GM12878 (cell line): ENCODE results near the gene NCMAP. TPM values are rescaled to one million over a fixed set of nuclear protein-coding genes. Genes with fewer than 3 reads are reported as not detected.

ENCODE experiments used
- ATF2 ChIP-seq: IDR thresholded peaks from 2 replicates; pipeline ENCODE4 v1.6.1; 2012; ENCODE audit warnings: low read length, inconsistent platforms
- BCL11A ChIP-seq: IDR thresholded peaks from 2 replicates; pipeline ENCODE4 v1.6.1; 2011; ENCODE audit warnings: low read depth, low read length
- BCLAF1 ChIP-seq: fragments of 450-650 bp; IDR thresholded peaks from 2 replicates; pipeline ENCODE4 v1.6.1; 2017; ENCODE audit warnings: antibody characterized with exemption, mild to moderate bottlenecking, moderate library complexity
- BHLHE40 ChIP-seq, 2 experiments: fragments of 450-650 bp in 1 of 2; IDR thresholded peaks; 2 replicates each; pipeline ENCODE4 v1.6.1; 2011 to 2017; ENCODE audit warnings: low read depth in 2 of 2, borderline replicate concordance in 1 of 2, improper control_type of control experiment in 1 of 2, low read length in 1 of 2, mild to moderate bottlenecking in 1 of 2
- CEBPB ChIP-seq, 2 experiments: fragments of 150-350 bp in 1 of 2; IDR thresholded peaks; 2 replicates each; pipeline ENCODE4 v1.6.1; 2012 to 2014; ENCODE audit warnings: low read depth in 2 of 2, low read length in 2 of 2, borderline replicate concordance in 1 of 2, inconsistent platforms in 1 of 2
- EGR1 ChIP-seq, 2 experiments: IDR thresholded peaks; 1 replicate in 1 of 2; 2 replicates in 1 of 2; pipeline ENCODE4 v1.6.1; 2011 to 2012; ENCODE audit warnings: low read depth in 2 of 2, low read length in 2 of 2, borderline replicate concordance in 1 of 2, mild to moderate bottlenecking in 1 of 2, moderate library complexity in 1 of 2
- ESRRA ChIP-seq: IDR thresholded peaks from 2 replicates; pipeline ENCODE4 v1.6.1; 2012; ENCODE audit warnings: mild to moderate bottlenecking, low read length, improper control_type of control experiment
- FOS ChIP-seq: IDR thresholded peaks from 3 replicates; pipeline ENCODE4 v1.6.1; 2011; ENCODE audit warnings: borderline replicate concordance; ENCODE audit not compliant: insufficient read length; ENCODE audit errors: extremely low read depth
- GATAD2B ChIP-seq: fragments of 450-650 bp; conservative IDR thresholded peaks from 2 replicates; pipeline ENCODE4 v1.6.1; 2017; ENCODE audit warnings: low read depth, mild to moderate bottlenecking, moderate library complexity
- JUND ChIP-seq: IDR thresholded peaks from 2 replicates; pipeline ENCODE4 v1.6.1; 2012; ENCODE audit warnings: low read depth, mild to moderate bottlenecking, low read length, improper control_type of control experiment, moderate library complexity
- NR2C1 ChIP-seq: fragments of 450-650 bp; IDR thresholded peaks from 2 replicates; pipeline ENCODE4 v1.6.1; 2017; ENCODE audit warnings: antibody characterized with exemption, mild to moderate bottlenecking, moderate library complexity
- PBX3 ChIP-seq: IDR thresholded peaks from 2 replicates; pipeline ENCODE4 v1.6.1; 2011; ENCODE audit warnings: mild to moderate bottlenecking, low read depth, low read length, moderate library complexity; ENCODE audit not compliant: insufficient replicate concordance
- PKNOX1 ChIP-seq: fragments of 450-650 bp; IDR thresholded peaks from 2 replicates; pipeline ENCODE4 v1.6.1; 2016; ENCODE audit warnings: mild to moderate bottlenecking
- SMARCA5 ChIP-seq: fragments of 450-650 bp; IDR thresholded peaks from 2 replicates; pipeline ENCODE4 v1.6.1; 2017; ENCODE audit warnings: mild to moderate bottlenecking
- SP1 ChIP-seq: IDR thresholded peaks from one replicate; pipeline ENCODE4 v1.6.1; 2011; ENCODE audit warnings: low read depth, low read length
- TCF3 ChIP-seq: IDR thresholded peaks from 2 replicates; pipeline ENCODE4 v1.6.1; 2012; ENCODE audit warnings: low read depth, mild to moderate bottlenecking, low read length, borderline replicate concordance; ENCODE audit not compliant: insufficient read depth
- ZBTB40 ChIP-seq: fragments of 450-650 bp; IDR thresholded peaks from 2 replicates; pipeline ENCODE4 v1.6.1; 2016; ENCODE audit warnings: mild to moderate bottlenecking, moderate library complexity, borderline replicate concordance
- ZNF622 ChIP-seq: fragments of 450-650 bp; IDR thresholded peaks from 2 replicates; pipeline ENCODE4 v1.6.1; 2017; ENCODE audit warnings: mild to moderate bottlenecking, inconsistent platforms
- polyA plus RNA-seq, 11 experiments: library from polyadenylated mRNA; depleted of rRNA in 4 of 11; unstranded in 6 of 11; stranded (reverse) in 5 of 11; fragments of >200 nt; fragmentation: Nextera tagmentation in 4 of 11; fragmentation: Illumina TruSeq in 1 of 11; extraction: Ambion mirVana in 4 of 11; extraction: Trizol in 1 of 11; gene quantifications; 1 replicate in 1 of 11; 2 replicates in 10 of 11; pipeline versions ENCODE4 v1.2.1 to v1.2.3, GENCODE V29; 2011 to 2016; ENCODE audit warnings: inconsistent platforms in 2 of 11, missing spikeins in 2 of 11, low read depth in 1 of 11
- total RNA-seq, 4 experiments: library from RNA; depleted of rRNA in 3 of 4; stranded (reverse); fragments of >200 nt in 3 of 4; fragmentation: Illumina TruSeq in 1 of 4; extraction: Trizol in 1 of 4; gene quantifications; 2 replicates each; pipeline versions ENCODE4 v1.2.1 to v1.2.3, GENCODE V29; 2013 to 2021

Gene NCMAP
- total and polyA plus RNA-seq, 10 of the 15 experiments (the other 5 are each of a cell fraction or from before 2014, with no cell fraction given): not detected

- TF ChIP-seq ZBTB40: no peak
- TF ChIP-seq JUND: no peak
- no peak for TF ChIP-seq FOS
- TF ChIP-seq CEBPB (IDR thresholded peaks at IDR 0.05; ENCODE audit: borderline replicate concordance in 1 of 2, low read depth in 2 of 2, low read length in 2 of 2): no peak
- peak; percentile 52 to 56; a peak in 2 of 4 replicates for TF ChIP-seq BHLHE40 (IDR thresholded peaks at IDR 0.05; ENCODE audit: borderline replicate concordance in 1 of 2, low read depth in 2 of 2, low read length in 1 of 2)
- peak; percentile 59; the same call in 1 of the 2 replicates for TF ChIP-seq ATF2
- TF ChIP-seq BCLAF1: no peak
- no peak for TF ChIP-seq SMARCA5
- 0 out of 2 replicates have a peak, but pooled peaks have one; percentile 27 for TF ChIP-seq BCL11A
- TF ChIP-seq TCF3: no peak
- no peak for TF ChIP-seq EGR1 (IDR thresholded peaks at IDR 0.05; ENCODE audit: borderline replicate concordance in 1 of 2, low read depth in 2 of 2, low read length in 2 of 2)
- no peak for TF ChIP-seq PBX3
- peak; percentile 49; the same call in 1 of the 2 replicates for TF ChIP-seq PKNOX1
- no peak for TF ChIP-seq ZNF622
- TF ChIP-seq NR2C1: no peak
- no peak for TF ChIP-seq SP1
- peak; percentile 75; the same call in 1 of the 2 replicates for TF ChIP-seq GATAD2B
- no peak for TF ChIP-seq ESRRA
These were observed 19.5 kb upstream of the NCMAP start (continued) for GRCh38 chr1:24536391-24536840.
